HepG2 (cell line): Measurements from ENCODE around the gene INTS1. TPM values are rescaled to one million over a fixed set of nuclear protein-coding genes. Genes with fewer than 3 reads are reported as not detected.

Experiments
- ATAC-seq: fragments of 200-7000 bp; cut with Tn5 transposase; 3 replicates; pipeline ENCODE4 v1.9.1; 2020; ENCODE audit warnings: mild to moderate bottlenecking, moderate library complexity
- BruUV-seq: library from RNA; stranded (reverse); fragments of 400-500 nt; replicated peaks from 2 replicates; lab custom pipeline; 2021; lab: Mats Ljungman, UMichigan
- CTCF ChIA-PET: fragments of 300-600 bp; formaldehyde crosslinking; extraction: SDS; loops from one replicate; lab custom pipeline; 2021; ENCODE audit warnings: low total read pairs, inconsistent platforms, low intra/inter-chr PET ratio; lab: Yijun Ruan, JAX
- POLR2A ChIA-PET: fragments of 350-600 bp; sonication (Branson Sonifier 250); formaldehyde crosslinking; loops from one replicate; lab custom pipeline; 2020; ENCODE audit warnings: antibody characterized with exemption, inconsistent platforms; lab: Yijun Ruan, JAX
- DNase-seq: peaks from one replicate; pipeline ENCODE4 v3.0.0-alpha.2; 2015; ENCODE audit warnings: low spot score
- FAIRE-seq: peaks from 3 replicates; lab custom pipeline; 2011; peaks lifted over from hg19 to GRCh38; lab: Jason Lieb, UNC
- H2AFZ ChIP-seq: one replicate; pipeline ENCODE4 v1.6.1; 2011; ENCODE audit warnings: low read length, inconsistent platforms
- H3K27ac ChIP-seq: fragments of 300-600 bp; 3 replicates; pipeline ENCODE4 v1.8.0; 2011; ENCODE audit warnings: mixed run types, mild to moderate bottlenecking, mixed read lengths, low read length, inconsistent platforms; ENCODE audit not compliant: insufficient read depth; ENCODE audit errors: extremely low read length
- H3K27me3 ChIP-seq, 2 experiments: fragments of 200-600 bp in 1 of 2; 2 replicates in 1 of 2; 3 replicates in 1 of 2; pipeline versions ENCODE4 v1.6.0 to v1.8.0; 2011; ENCODE audit warnings: low read length in 2 of 2, mild to moderate bottlenecking in 2 of 2, moderate library complexity in 2 of 2, inconsistent platforms in 1 of 2; ENCODE audit not compliant: insufficient read depth in 2 of 2, control insufficient read depth in 1 of 2
- H3K36me3 ChIP-seq, 2 experiments: fragments of 200-600 bp in 1 of 2; replicated peaks in 1 of 2; 2 replicates in 1 of 2; 3 replicates in 1 of 2; pipeline versions ENCODE4 v1.5.1 to v1.8.0; 2011; ENCODE audit warnings: low read length in 2 of 2, inconsistent platforms in 1 of 2; ENCODE audit not compliant: insufficient read depth in 2 of 2, control insufficient read depth in 1 of 2
- H3K4me1 ChIP-seq: 2 replicates; pipeline ENCODE4 v1.5.1; 2012; ENCODE audit warnings: low read length, inconsistent platforms; ENCODE audit not compliant: insufficient read depth
- H3K4me2 ChIP-seq: 2 replicates; pipeline ENCODE4 v1.6.0; 2011; ENCODE audit warnings: low read depth, low read length, inconsistent platforms
- H3K4me3 ChIP-seq, 3 experiments: fragments of 200-600 bp in 1 of 3; sonication (generic), shearing (Covaris generic) in 1 of 3; replicated peaks in 1 of 3; 2 replicates each; pipeline ENCODE4 v1.5.1; 2011 to 2016; ENCODE audit warnings: low read length in 3 of 3, inconsistent platforms in 2 of 3, low read depth in 2 of 3, mild to moderate bottlenecking in 2 of 3, control low read depth in 1 of 3, mixed read lengths in 1 of 3; ENCODE audit not compliant: insufficient read depth in 1 of 3
- H3K79me2 ChIP-seq: one replicate; pipeline ENCODE4 v1.6.1; 2011; ENCODE audit warnings: low read length, inconsistent platforms; ENCODE audit not compliant: insufficient read depth
- H3K9ac ChIP-seq: 2 replicates; pipeline ENCODE4 v1.6.0; 2011; ENCODE audit warnings: mild to moderate bottlenecking, low read depth, low read length, inconsistent platforms; ENCODE audit not compliant: insufficient read depth
- H3K9me3 ChIP-seq: 2 replicates; pipeline ENCODE4 v1.5.1; 2012; ENCODE audit warnings: mild to moderate bottlenecking, low read length
- H4K20me1 ChIP-seq: 2 replicates; pipeline ENCODE4 v1.6.0; 2011; ENCODE audit warnings: inconsistent platforms, mild to moderate bottlenecking, low read length, moderate library complexity; ENCODE audit not compliant: insufficient read depth
- FOXA1 ChIP-seq, 2 experiments: fragments of 450-650 bp in 1 of 2; sonication (generic) in 1 of 2; formaldehyde crosslinking in 1 of 2; IDR thresholded peaks; 2 replicates each; pipeline versions ENCODE4 v1.4.0 to v1.6.1; 2016 to 2020; ENCODE audit warnings: missing genetic modification reagents in 1 of 2
- HIVEP1 ChIP-seq: sonication (generic); formaldehyde crosslinking; IDR thresholded peaks from 2 replicates; pipeline ENCODE4 v1.4.0; 2020; ENCODE audit warnings: mild to moderate bottlenecking, missing genetic modification reagents
- NFIC ChIP-seq: IDR thresholded peaks from 2 replicates; pipeline ENCODE4 v1.6.1; 2012; ENCODE audit warnings: mild to moderate bottlenecking, low read length, inconsistent platforms
- NKX3-1 ChIP-seq: sonication (generic); formaldehyde crosslinking; IDR thresholded peaks from 2 replicates; pipeline ENCODE4 v1.5.0; 2020; ENCODE audit warnings: missing genetic modification reagents
- POGZ ChIP-seq: sonication (generic); formaldehyde crosslinking; IDR thresholded peaks from 2 replicates; pipeline ENCODE4 v1.4.0; 2020; ENCODE audit warnings: mild to moderate bottlenecking, missing genetic modification reagents
- RAD21 ChIP-seq: fragments of 450-650 bp; formaldehyde crosslinking; IDR thresholded peaks from 2 replicates; pipeline ENCODE4 v1.5.0; 2020; ENCODE audit warnings: mild to moderate bottlenecking
- RNF2 ChIP-seq: fragments of 450-650 bp; conservative IDR thresholded peaks from 2 replicates; pipeline ENCODE4 v1.6.1; 2016; ENCODE audit warnings: low read depth
- YEATS2 ChIP-seq: sonication (generic); formaldehyde crosslinking; IDR thresholded peaks from 2 replicates; pipeline ENCODE4 v1.4.0; 2020; ENCODE audit warnings: missing genetic modification reagents, borderline replicate concordance
- ZBTB20 ChIP-seq: sonication (generic); formaldehyde crosslinking; IDR thresholded peaks from 2 replicates; pipeline ENCODE4 v1.8.1; 2023; ENCODE audit warnings: missing genetic modification reagents, low read depth, mild to moderate bottlenecking, borderline replicate concordance
- ZEB1 ChIP-seq: IDR thresholded peaks from 2 replicates; pipeline ENCODE4 v1.6.1; 2012; ENCODE audit warnings: mild to moderate bottlenecking, low read depth, inconsistent platforms; ENCODE audit not compliant: insufficient replicate concordance
- ZFP82 ChIP-seq: sonication (generic); formaldehyde crosslinking; IDR thresholded peaks from 2 replicates; pipeline ENCODE4 v1.5.1; 2020; ENCODE audit warnings: mild to moderate bottlenecking, missing genetic modification reagents, borderline replicate concordance
- ZNF451 ChIP-seq: sonication (generic); formaldehyde crosslinking; IDR thresholded peaks from 2 replicates; pipeline ENCODE4 v1.5.0; 2020; ENCODE audit warnings: mild to moderate bottlenecking, missing genetic modification reagents
- ZNF552 ChIP-seq: sonication (generic); formaldehyde crosslinking; IDR thresholded peaks from 2 replicates; pipeline ENCODE4 v1.9.0; 2022; ENCODE audit warnings: missing genetic modification reagents, mild to moderate bottlenecking, borderline replicate concordance
- ZNF563 ChIP-seq: sonication (generic); formaldehyde crosslinking; IDR thresholded peaks from 2 replicates; pipeline ENCODE4 v1.8.0; 2022; ENCODE audit warnings: mild to moderate bottlenecking, moderate library complexity, missing genetic modification reagents
- WGBS: methylation state at CpG from one replicate; pipeline ENCODE4 v1.1.6; 2017; ENCODE audit warnings: low lambda C conversion rate; 5-methylcytosine and 5-hydroxymethylcytosine counted together
- in situ Hi-C: cut with HindIII; loops from 2 replicates; pipeline ENCODE4 v1.10.0; 2017; ENCODE audit warnings: low pct_unique_long_range_greater_than_20kb; ENCODE audit not compliant: extremely low pct_ligation_motif_present
- intact Hi-C: fragments of 100-400 bp; cut with micrococcal nuclease; formaldehyde crosslinking; loops from one replicate; pipeline ENCODE4 v1.10.0; 2022; ENCODE audit not compliant: unreplicated experiment
- polyA plus RNA-seq, 8 experiments: library from polyadenylated mRNA; depleted of rRNA in 3 of 8; stranded (reverse) in 7 of 8; unstranded in 1 of 8; fragments of >200 nt; fragmentation: Illumina TruSeq in 4 of 8; extraction: Trizol in 4 of 8; gene quantifications; 2 replicates each; pipeline versions ENCODE4 v1.2.1 to v1.2.3, GENCODE V29; 2011 to 2016; ENCODE audit warnings: low read depth in 4 of 8, missing spikeins in 1 of 8, mixed read lengths in 1 of 8; ENCODE audit not compliant: insufficient read depth in 1 of 8
- total RNA-seq, 5 experiments: library from RNA; depleted of rRNA; stranded (reverse); fragments of >200 nt; fragmentation: Illumina TruSeq; extraction: Trizol; gene quantifications; 2 replicates each; pipeline ENCODE4 v1.2.3, GENCODE V29; 2016; ENCODE audit warnings: low read depth in 1 of 5
- TF ChIP-seq, protein P1 (sequence below): sonication (generic); formaldehyde crosslinking; IDR thresholded peaks from 2 replicates; pipeline ENCODE4 v1.4.0; 2020; ENCODE audit warnings: missing genetic modification reagents
- TF ChIP-seq, protein P2 (sequence below): sonication (generic); formaldehyde crosslinking; IDR thresholded peaks from 2 replicates; pipeline ENCODE4 v1.4.0; 2020; ENCODE audit warnings: mild to moderate bottlenecking, missing genetic modification reagents, borderline replicate concordance
- TF ChIP-seq, protein P3 (sequence below): sonication (generic); formaldehyde crosslinking; IDR thresholded peaks from 2 replicates; pipeline ENCODE4 v1.5.1; 2020; ENCODE audit warnings: missing genetic modification reagents, mild to moderate bottlenecking, borderline replicate concordance

Gene INTS1
- total and polyA plus RNA-seq, 2 of the 13 experiments (the other 11 are each of a cell fraction or from before 2014, with no cell fraction given) = 13.7 to 29.0 TPM

- Histone ChIP-seq H3K9ac (no peak overlapping the region), H3K4me3 (no peak overlapping the region), H3K36me3 (no peaks in the 10 kb centered on the region), H3K79me2 (no peaks in the 10 kb centered on the region), H3K9me3 (no peaks in the 10 kb centered on the region), H4K20me1 (no peaks in the 10 kb centered on the region), H3K27ac (no peak overlapping the region), H3K4me1 (peaks cover 8% of the 10 kb centered on the region), H3K27me3 (peaks cover 11 to 44% of the 10 kb centered on the region in 2 experiments; a peak in 4 of 5 replicates)
- no peak for DNase-seq
- BruUV-seq = no TSS peak
- no peak for FAIRE-seq
- under 1% methylated on average over 16 of the region's 24 CpGs for WGBS
- in situ Hi-C loops = no loop called here
- ATAC-seq = no peak
- intact Hi-C loops = no loop called here
- TF ChIP-seq FOXA1 (IDR thresholded peaks at IDR 0.05) (no peak), FOXA1 (CRISPR knock-in tag; IDR thresholded peaks at IDR 0.05) (no peak), ZNF563 (CRISPR knock-in tag) (no peak), ZNF552 (CRISPR knock-in tag) (no peak), RAD21 (CRISPR knock-in tag) (no peak), ZFP82 (CRISPR knock-in tag) (no peak), NKX3-1 (CRISPR knock-in tag) (no peak), RNF2 (no peak), NFIC (no peak), POGZ (CRISPR knock-in tag) (no peak), ZEB1 (no peak), HIVEP1 (CRISPR knock-in tag) (no peak), ZNF451 (no peak), YEATS2 (no peak), ZBTB20 (CRISPR knock-in tag) (no peak)
- TF ChIP-seq, protein P1, sequence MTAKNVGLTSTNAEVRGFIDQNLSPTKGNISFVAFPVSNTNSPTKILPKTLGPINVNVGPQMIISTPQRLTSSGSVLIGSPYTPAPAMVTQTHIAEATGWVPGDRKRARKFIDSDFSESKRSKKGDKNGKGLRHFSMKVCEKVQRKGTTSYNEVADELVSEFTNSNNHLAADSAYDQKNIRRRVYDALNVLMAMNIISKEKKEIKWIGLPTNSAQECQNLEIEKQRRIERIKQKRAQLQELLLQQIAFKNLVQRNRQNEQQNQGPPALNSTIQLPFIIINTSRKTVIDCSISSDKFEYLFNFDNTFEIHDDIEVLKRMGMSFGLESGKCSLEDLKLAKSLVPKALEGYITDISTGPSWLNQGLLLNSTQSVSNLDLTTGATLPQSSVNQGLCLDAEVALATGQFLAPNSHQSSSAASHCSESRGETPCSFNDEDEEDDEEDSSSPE (CRISPR knock-in tag) = no peak
- TF ChIP-seq, protein P2, sequence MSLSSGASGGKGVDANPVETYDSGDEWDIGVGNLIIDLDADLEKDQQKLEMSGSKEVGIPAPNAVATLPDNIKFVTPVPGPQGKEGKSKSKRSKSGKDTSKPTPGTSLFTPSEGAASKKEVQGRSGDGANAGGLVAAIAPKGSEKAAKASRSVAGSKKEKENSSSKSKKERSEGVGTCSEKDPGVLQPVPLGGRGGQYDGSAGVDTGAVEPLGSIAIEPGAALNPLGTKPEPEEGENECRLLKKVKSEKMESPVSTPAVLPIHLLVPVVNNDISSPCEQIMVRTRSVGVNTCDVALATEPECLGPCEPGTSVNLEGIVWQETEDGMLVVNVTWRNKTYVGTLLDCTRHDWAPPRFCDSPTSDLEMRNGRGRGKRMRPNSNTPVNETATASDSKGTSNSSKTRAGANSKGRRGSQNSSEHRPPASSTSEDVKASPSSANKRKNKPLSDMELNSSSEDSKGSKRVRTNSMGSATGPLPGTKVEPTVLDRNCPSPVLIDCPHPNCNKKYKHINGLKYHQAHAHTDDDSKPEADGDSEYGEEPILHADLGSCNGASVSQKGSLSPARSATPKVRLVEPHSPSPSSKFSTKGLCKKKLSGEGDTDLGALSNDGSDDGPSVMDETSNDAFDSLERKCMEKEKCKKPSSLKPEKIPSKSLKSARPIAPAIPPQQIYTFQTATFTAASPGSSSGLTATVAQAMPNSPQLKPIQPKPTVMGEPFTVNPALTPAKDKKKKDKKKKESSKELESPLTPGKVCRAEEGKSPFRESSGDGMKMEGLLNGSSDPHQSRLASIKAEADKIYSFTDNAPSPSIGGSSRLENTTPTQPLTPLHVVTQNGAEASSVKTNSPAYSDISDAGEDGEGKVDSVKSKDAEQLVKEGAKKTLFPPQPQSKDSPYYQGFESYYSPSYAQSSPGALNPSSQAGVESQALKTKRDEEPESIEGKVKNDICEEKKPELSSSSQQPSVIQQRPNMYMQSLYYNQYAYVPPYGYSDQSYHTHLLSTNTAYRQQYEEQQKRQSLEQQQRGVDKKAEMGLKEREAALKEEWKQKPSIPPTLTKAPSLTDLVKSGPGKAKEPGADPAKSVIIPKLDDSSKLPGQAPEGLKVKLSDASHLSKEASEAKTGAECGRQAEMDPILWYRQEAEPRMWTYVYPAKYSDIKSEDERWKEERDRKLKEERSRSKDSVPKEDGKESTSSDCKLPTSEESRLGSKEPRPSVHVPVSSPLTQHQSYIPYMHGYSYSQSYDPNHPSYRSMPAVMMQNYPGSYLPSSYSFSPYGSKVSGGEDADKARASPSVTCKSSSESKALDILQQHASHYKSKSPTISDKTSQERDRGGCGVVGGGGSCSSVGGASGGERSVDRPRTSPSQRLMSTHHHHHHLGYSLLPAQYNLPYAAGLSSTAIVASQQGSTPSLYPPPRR (CRISPR knock-in tag) = no peak
- TF ChIP-seq, protein P3, sequence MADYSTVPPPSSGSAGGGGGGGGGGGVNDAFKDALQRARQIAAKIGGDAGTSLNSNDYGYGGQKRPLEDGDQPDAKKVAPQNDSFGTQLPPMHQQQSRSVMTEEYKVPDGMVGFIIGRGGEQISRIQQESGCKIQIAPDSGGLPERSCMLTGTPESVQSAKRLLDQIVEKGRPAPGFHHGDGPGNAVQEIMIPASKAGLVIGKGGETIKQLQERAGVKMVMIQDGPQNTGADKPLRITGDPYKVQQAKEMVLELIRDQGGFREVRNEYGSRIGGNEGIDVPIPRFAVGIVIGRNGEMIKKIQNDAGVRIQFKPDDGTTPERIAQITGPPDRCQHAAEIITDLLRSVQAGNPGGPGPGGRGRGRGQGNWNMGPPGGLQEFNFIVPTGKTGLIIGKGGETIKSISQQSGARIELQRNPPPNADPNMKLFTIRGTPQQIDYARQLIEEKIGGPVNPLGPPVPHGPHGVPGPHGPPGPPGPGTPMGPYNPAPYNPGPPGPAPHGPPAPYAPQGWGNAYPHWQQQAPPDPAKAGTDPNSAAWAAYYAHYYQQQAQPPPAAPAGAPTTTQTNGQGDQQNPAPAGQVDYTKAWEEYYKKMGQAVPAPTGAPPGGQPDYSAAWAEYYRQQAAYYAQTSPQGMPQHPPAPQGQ = no peak
- TF ChIP-seq, all 625 proteins: peak for 0
- no peak overlapping the region for H3K4me2 ChIP-seq
- no peak overlapping the region for H2AFZ ChIP-seq
- POLR2A ChIA-PET = no interaction called here
- CTCF ChIA-PET = no interaction called here
Observed at GRCh38 chr7:1422512-1423263, 81.5 kb downstream of the INTS1 start.
